ENCODE results near the gene RASAL3.

The RASAL3 gene

DNA sequence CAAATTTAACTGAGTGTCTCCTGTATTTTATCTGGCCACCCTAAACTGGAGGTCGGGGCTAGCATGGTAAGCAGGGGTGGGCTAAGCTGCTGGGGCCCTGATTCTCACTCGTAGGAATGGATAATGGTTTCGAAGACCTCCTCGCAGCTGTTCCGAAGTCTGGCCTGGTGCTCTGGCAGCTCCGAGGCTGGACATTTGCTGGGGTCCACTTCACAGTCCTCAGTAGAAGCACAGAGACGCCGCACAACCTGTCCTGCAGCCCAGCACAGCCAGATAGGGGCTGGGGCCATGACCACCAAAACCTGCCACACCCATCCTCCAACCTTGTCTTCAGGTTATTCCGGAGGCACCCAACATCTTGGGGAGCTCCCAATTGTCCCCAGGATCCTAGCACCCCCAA lies 8.3 kb downstream of the RASAL3 start:
- no peaks in the 10 kb centered on the region for H3K4me1 ChIP-seq (ENCODE audit: insufficient read depth, low read length, poor library complexity, severe bottlenecking)
- H2AFZ ChIP-seq (ENCODE audit: low read length): no peak overlapping the region
- no peaks in the 10 kb centered on the region for H3K9me2 ChIP-seq (replicated peaks; ENCODE audit: low read depth, low read length)
- no peaks in the 10 kb centered on the region for H3K27me3 ChIP-seq (ENCODE audit: insufficient read depth, low read length, poor library complexity, severe bottlenecking)
- H4K20me1 ChIP-seq (ENCODE audit: insufficient read depth, low read length, poor library complexity, severe bottlenecking): no peaks in the 10 kb centered on the region
- H3F3A ChIP-seq (ENCODE audit: low read depth): peaks cover 9% of the 10 kb centered on the region; the same call in 1 of the 2 replicates
- peaks cover 18% of the 10 kb centered on the region; the same call in 1 of the 2 replicates for H3K36me3 ChIP-seq (ENCODE audit: insufficient read depth, low read length)
- no peaks in the 10 kb centered on the region for H3K9me3 ChIP-seq (ENCODE audit: insufficient read depth, low read depth, low read length)
- peaks cover under 1% of the 10 kb centered on the region; the same call in 1 of the 2 replicates for H3K79me2 ChIP-seq (ENCODE audit: insufficient read depth, low read length)
- H3K9ac ChIP-seq (ENCODE audit: low read depth, low read length, poor library complexity, severe bottlenecking): no peak overlapping the region
- TF ChIP-seq, protein P1, sequence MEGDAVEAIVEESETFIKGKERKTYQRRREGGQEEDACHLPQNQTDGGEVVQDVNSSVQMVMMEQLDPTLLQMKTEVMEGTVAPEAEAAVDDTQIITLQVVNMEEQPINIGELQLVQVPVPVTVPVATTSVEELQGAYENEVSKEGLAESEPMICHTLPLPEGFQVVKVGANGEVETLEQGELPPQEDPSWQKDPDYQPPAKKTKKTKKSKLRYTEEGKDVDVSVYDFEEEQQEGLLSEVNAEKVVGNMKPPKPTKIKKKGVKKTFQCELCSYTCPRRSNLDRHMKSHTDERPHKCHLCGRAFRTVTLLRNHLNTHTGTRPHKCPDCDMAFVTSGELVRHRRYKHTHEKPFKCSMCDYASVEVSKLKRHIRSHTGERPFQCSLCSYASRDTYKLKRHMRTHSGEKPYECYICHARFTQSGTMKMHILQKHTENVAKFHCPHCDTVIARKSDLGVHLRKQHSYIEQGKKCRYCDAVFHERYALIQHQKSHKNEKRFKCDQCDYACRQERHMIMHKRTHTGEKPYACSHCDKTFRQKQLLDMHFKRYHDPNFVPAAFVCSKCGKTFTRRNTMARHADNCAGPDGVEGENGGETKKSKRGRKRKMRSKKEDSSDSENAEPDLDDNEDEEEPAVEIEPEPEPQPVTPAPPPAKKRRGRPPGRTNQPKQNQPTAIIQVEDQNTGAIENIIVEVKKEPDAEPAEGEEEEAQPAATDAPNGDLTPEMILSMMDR (conservative IDR thresholded peaks at IDR 0.05; ENCODE audit: low read length): no peak
- TF ChIP-seq EZH2phosphoT487 (IDR thresholded peaks at IDR 0.05; ENCODE audit: borderline replicate concordance): no peak
- no peak overlapping the region for H3K4me2 ChIP-seq (ENCODE audit: low read depth, low read length, poor library complexity, severe bottlenecking)
- no peak overlapping the region for H3K4me3 ChIP-seq (ENCODE audit: low read length, poor library complexity, severe bottlenecking)

DNA sequence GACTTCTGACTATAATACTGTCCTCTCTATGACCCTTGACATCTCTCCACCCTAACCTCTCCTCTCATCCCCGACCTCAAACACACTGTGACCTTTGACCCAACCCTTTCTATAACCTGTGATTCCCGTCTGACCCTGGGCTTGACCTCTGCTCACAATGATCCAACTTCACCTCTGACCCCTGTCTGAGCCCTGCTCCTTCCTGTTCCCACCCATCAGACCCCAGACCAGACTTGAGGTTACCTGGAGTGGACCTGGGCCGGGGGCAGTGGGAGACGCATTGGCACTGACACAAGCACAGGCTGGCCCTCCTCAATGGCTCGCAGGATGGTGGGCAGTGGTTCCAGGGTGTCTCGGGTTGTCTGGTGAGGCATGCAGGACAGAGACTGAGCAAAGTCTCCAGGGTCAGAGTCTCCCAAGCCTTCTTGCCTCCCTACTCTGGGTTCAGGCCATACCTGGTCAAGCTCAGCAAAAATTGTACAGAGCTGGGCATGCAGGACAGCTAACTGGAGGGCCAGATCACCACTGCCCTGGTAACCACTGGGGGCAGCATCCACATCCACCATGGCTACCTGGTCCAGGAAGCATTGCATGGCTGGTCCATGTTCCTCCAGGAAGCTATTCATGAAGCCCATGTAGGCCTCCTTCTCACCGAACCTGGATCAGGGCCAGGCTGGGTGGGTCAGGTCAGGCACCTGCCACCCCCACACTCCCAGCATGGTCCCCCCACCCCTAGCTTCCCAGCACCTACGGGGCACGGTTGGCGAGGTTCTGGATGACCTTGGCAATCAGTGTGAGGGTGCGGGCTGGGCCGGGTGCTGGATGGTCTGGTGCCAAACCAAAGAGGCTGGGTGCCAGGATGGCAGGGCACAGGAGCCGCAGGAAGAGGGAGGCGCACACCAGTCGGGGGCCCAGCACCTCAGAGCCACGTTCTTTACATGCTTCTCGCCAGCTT lies 10.2 kb downstream of the RASAL3 start:
- Histone ChIP-seq H3K9me3 (ENCODE audit: insufficient read depth, low read depth, low read length) (no peaks in the 10 kb centered on the region), H3K4me3 (ENCODE audit: low read length, poor library complexity, severe bottlenecking) (no peak overlapping the region), H3K4me1 (ENCODE audit: insufficient read depth, low read length, poor library complexity, severe bottlenecking) (no peaks in the 10 kb centered on the region), H3K36me3 (ENCODE audit: insufficient read depth, low read length) (peaks cover 16% of the 10 kb centered on the region; the same call in 1 of the 2 replicates), H3K79me2 (ENCODE audit: insufficient read depth, low read length) (no peaks in the 10 kb centered on the region), H4K20me1 (ENCODE audit: insufficient read depth, low read length, poor library complexity, severe bottlenecking) (no peaks in the 10 kb centered on the region), H3F3A (ENCODE audit: low read depth) (peaks cover 14% of the 10 kb centered on the region; the same call in 1 of the 2 replicates), H3K9me2 (replicated peaks; ENCODE audit: low read depth, low read length) (no peaks in the 10 kb centered on the region), H3K9ac (ENCODE audit: low read depth, low read length, poor library complexity, severe bottlenecking) (no peak overlapping the region), H3K27me3 (ENCODE audit: insufficient read depth, low read length, poor library complexity, severe bottlenecking) (no peaks in the 10 kb centered on the region), H2AFZ (ENCODE audit: low read length) (no peak overlapping the region), H3K4me2 (ENCODE audit: low read depth, low read length, poor library complexity, severe bottlenecking) (no peak overlapping the region)
- TF ChIP-seq, protein P1 (conservative IDR thresholded peaks at IDR 0.05; ENCODE audit: low read length): peak; percentile 51
- TF ChIP-seq EZH2phosphoT487 (IDR thresholded peaks at IDR 0.05; ENCODE audit: borderline replicate concordance): no peak

DNA sequence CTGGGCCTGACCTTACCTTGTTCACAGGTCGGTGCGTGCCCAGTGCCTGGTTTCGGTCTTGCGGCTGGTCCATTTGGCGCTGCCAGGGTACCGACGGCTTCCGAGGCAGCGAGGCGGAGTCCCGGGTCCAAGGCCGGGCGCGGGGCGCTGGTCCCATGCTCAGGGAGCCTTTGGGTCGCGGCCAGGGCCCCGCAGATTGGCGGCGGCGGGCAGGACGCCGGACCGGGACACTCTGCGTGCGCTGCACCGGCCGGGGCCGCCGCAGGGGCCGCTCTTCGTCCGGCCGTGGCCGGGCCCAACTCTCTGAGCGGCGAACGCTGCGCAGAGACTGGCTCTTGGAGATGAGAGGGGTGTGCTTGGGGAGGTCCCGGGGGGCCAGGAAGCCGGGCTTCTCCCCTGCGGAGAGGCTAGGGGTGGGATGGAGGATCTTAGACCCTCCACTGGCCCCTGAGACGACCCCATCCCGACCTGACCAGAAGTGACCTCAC lies 11.2 kb downstream of the RASAL3 start:
- no peaks in the 10 kb centered on the region for H3K9me2 ChIP-seq (replicated peaks; ENCODE audit: low read depth, low read length)
- no peaks in the 10 kb centered on the region for H3K9me3 ChIP-seq (ENCODE audit: insufficient read depth, low read depth, low read length)
- H3K27me3 ChIP-seq (ENCODE audit: insufficient read depth, low read length, poor library complexity, severe bottlenecking): no peaks in the 10 kb centered on the region
- no peak overlapping the region for H3K4me2 ChIP-seq (ENCODE audit: low read depth, low read length, poor library complexity, severe bottlenecking)
- no peaks in the 10 kb centered on the region for H3K79me2 ChIP-seq (ENCODE audit: insufficient read depth, low read length)
- peaks cover 13% of the 10 kb centered on the region; the same call in 1 of the 2 replicates for H3K36me3 ChIP-seq (ENCODE audit: insufficient read depth, low read length)
- TF ChIP-seq, protein P1 (conservative IDR thresholded peaks at IDR 0.05; ENCODE audit: low read length): no peak
- TF ChIP-seq EZH2phosphoT487 (IDR thresholded peaks at IDR 0.05; ENCODE audit: borderline replicate concordance): no peak
- H3K4me1 ChIP-seq (ENCODE audit: insufficient read depth, low read length, poor library complexity, severe bottlenecking): no peaks in the 10 kb centered on the region
- H4K20me1 ChIP-seq (ENCODE audit: insufficient read depth, low read length, poor library complexity, severe bottlenecking): no peaks in the 10 kb centered on the region
- no peak overlapping the region for H3K4me3 ChIP-seq (ENCODE audit: low read length, poor library complexity, severe bottlenecking)
- H3K9ac ChIP-seq (ENCODE audit: low read depth, low read length, poor library complexity, severe bottlenecking): no peak overlapping the region
- no peak overlapping the region for H2AFZ ChIP-seq (ENCODE audit: low read length)
- H3F3A ChIP-seq (ENCODE audit: low read depth): peaks cover 14% of the 10 kb centered on the region; the same call in 1 of the 2 replicates
